Fibroblast of skin of scalp (primary cell): Measurements from ENCODE around the gene GNAI3. TPM values are rescaled to one million over a fixed set of nuclear protein-coding genes. Genes with fewer than 3 reads are reported as not detected.

ENCODE experiments used
- DNase-seq: peaks from one replicate; pipeline ENCODE4 v3.0.0-alpha.2; 2013
- polyA plus RNA-seq, 2 experiments: library from polyadenylated mRNA; unstranded; fragments of 120-200 nt; gene quantifications; one replicate each; pipeline ENCODE4 v1.2.1, GENCODE V29; 2013; ENCODE audit not compliant: insufficient read length in 2 of 2

The GNAI3 gene
- 11.7 TPM for polyA plus RNA-seq (2013, experiment 1 of 2; ENCODE audit: insufficient read length)
- 12.1 TPM for polyA plus RNA-seq (2013, experiment 2 of 2; ENCODE audit: insufficient read length)

DNA sequence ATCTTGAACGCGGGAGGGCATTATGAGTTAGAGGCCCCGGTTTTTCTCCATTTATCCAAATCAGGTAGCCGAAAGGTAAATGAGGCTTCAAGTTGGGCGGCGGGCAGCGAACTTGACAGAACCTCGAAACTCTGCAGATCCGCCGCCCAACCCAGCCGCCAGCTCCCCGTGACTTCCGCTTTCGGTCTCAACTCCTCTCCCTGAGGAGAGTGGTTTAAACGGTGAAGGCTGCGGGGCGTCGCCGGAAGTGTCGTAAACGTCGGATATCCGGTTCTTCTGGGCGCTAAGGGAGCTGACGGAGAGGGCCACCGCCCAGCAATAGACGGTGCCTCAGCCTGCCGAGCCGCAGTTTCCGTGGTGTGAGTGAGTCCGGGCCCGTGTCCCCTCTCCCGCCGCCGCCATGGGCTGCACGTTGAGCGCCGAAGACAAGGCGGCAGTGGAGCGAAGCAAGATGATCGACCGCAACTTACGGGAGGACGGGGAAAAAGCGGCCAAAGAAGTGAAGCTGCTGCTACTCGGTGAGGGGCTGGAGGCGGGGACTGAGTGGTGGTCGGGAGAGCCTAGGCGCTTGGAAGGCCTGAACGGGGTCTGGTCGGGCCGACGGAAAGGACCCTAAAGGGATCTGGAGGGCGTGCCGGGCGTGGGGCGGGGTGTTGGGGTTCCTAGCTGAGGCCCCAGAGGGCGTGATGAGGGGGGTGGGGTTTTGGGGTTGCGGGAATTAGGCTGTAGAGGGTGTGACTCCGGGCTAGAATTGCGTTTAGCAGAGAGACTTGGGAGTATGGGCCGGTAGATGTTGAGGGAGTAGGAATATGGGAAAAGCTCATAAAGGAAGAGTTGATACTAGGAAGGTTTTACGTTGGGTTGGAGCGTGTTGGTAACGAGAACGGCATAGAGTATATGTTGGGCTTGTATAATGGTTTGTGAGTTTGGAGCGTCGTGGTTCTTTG lies at the start of gene GNAI3:
Gene GNAI3, plus strand, starts transcription at position 295 of the 947 bp plus-strand sequence. Its CDS starts 106 bp downstream, at position 401.
- DNase-seq, result peak; percentile 96

DNA sequence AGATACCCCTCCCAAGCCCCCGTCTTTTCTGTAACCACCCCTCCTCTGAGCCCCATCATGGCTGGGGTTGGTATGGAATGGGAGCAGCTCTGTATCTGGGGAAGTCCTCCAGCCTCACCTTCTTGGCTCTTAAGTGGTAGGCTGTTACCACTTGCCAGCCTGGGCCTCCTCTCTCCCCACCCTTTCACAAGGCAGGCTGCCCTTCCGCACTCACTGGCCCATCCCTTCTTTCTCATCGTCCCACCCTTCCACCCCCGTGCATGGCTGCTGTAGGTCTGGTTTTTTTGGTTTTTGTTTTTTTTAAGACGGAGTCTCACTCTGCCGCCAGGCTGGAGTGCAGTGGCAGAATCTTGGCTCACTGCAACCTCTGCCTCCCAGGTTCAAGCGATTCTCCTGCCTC lies 49.3 kb upstream of the GNAI3 start:
- no peak for DNase-seq

DNA sequence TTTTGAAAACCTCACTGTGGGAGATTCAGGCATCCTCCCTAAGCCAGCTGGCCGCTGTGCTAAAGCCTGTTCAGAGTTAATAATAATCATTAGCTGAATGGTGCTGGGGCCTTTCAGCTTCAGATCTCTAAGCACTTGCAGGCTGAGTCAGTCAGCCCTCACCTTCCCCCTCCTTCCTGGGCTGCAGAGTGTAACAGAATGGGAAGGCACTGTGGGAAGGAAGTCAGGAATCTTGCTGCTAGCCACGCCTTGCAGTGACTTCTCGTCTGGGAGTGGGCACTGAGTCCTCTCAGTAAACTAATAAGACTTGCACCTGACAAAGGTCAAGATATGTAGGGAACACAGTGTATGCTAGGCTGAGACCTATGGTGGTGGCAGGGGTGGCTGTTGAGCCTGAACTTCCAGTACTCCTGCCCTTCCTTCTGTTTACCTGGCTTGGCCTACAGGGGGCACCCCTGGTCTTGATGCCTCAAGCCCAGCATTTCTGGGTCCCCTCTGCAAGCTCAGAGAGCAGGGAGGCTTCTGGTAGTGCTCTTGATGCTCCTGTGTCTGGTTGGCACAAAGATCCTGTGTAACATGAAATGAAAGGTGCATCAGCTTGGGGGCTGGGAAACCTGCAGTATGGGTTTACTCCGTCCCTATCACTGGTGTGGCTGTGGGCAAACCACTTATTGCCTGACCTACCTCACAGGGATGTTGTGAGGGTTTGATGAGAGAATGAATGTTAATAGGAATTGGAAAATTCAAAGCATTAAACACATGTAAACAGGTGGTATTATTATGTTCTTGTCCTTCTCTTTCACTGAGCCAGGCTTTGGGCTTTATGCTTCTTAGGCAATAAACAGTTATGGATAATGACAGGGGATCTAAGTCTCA lies 48.5 kb upstream of the GNAI3 start:
- peak; percentile 30 for DNase-seq

DNA sequence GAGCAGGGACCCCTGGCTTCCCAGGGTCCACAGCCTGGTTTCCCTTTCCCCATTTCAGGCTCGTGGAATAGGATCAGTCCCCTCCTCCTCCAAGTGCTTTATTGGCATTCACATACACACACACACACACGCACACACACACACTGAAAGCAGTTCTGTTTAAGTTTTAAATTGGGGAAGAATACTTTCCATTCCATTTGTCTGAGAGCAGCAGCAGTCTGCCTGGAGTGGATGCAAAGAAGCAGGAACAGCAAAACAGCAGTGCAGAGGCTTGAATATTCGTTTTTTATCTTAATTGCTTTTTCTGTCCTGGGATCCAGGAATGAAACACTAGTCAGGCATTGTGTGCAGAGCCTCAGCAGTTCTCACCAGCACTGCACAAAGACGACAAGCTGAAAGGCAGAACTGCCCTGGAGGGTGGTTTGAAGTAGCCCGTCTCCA lies 47.5 kb upstream of the GNAI3 start:
- DNase-seq, result peak; percentile 77

DNA sequence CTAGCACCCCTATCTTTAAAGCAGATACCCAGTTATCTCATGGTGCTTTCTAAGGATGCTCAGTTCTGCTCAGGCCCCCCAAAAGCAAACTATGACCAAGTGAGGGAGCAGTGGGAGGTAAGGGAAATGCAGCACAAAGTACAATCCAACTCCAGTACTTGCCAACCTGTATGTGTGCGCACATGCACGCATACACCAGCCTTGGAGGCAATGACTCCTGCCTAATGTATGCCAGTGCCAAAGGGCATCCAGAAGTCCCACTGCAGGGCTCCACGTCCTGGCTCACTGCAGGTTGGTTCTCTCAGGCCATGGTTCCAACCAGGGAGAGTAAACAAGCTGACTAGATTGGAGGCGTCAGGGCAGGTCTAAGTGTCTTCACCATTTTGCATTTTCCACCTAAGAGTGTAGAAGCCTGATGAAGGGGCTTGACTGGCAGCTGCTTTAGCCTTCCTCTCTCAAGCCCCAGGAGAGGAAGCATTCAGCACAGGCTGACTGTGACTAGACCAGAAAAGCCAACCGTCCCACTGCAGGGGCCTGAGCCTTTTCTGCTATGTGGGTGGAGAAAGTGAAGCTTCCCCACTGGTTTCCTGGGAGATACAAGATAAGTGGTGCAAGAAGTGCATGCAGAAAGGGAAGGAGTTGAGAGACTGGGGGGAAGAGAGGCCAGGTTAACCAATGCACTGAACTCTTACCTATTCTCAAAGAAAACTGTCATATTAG lies 46.6 kb upstream of the GNAI3 start:
- no peak for DNase-seq

DNA sequence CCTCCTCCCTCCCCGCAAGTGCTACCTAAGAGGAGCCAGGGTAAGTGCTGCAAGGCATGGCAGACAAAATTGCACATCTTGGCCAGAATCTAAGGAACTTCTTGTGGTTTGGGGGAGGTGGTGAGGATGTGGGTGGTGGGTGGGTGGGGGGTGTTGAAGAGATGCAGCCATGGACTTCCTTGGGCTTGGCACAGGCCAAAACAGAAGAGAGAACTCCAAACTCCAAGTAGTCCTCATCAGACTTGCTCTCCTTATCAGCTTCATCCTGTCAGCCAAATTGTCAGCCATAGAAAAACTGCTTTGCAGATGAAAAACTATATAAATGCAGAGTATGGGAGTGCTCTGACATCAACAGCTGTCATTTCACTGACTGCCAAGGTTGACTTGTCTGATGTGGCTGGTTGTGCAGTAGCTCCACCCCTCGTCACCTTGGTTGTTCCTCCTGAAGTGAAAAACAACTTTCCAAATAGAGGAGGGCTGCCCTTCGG lies 46.0 kb upstream of the GNAI3 start:
- DNase-seq, result no peak

DNA sequence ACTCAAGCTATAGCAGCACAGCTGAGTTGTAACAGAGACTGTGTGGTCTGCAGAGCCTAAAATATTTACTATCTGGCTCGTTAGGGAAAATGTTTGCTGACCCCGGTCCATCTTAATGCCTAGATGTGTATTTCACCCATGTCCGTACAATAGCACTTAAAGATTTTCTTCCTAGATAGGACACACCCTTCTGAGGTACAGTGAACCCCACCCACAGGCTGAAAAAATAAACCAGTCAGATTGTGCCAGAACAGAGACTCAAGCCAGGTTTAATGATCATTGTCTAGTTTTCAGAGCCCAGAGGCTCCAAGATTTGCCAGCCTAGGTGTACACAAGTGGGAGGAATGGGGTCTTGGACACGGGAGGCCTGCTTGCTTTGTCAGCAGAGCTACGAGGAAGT lies 44.5 kb upstream of the GNAI3 start:
- DNase-seq, result no peak

DNA sequence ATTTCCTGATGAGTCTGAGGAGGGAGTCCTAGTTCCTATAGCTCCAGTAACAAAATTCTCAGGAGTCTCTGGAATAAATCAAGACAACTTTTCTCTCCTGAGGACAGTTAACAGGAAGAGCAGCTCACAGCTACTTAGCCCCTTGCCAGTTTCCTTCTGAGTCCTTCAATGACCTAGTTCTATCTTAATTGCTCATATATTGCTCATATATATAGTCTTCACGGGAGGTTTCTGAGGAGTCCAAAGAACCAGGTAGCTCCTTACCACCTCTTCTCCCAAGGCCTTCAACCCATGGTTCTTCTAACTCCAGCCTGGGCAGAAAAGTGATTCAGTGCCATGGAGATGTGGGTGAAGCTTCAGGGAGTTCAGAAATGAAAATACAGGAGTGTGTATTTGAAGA lies 43.4 kb upstream of the GNAI3 start:
- DNase-seq, result no peak

DNA sequence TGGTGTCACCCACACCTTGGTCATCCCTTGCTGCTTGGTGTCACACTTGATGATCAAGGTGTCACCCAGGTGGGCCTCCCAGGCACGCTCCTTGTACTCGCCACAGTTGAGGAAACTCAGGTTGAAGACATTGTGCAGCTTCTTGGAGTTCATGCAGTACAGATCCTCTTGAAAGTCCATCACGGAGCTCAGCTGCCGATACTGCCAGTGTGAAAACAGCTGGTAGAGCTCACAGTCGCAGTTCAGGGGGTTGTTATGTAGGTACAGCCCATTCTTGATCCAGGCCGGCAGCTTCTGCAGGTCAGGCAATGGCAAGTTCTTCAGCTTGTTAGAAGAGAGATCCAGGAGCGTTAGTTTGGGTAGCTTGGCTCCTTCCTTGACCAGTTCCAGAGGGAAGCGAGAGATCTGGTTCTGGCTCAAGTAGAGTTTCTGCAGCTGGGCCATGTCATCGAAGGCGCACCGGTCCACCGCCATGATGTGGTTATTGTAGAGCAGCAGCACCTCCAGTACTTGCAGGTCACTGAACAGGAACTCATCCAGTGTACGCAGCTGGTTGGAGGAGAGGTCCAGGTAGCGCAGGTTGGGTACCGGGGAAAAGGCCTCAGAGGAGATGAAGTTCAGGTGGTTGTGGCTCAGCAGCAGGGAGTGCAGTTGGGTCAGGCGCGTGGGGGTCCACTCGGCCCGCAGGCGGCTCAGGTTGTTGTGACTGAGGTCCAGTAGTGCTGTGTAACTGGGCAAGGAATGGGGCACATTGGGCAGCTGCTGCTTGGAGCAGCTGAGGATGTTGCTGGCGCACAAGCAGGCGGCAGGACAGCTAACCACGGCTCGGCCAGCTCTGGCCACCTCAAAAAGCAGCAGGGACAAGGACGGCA lies 40.2 kb upstream of the GNAI3 start:
- no peak for DNase-seq

DNA sequence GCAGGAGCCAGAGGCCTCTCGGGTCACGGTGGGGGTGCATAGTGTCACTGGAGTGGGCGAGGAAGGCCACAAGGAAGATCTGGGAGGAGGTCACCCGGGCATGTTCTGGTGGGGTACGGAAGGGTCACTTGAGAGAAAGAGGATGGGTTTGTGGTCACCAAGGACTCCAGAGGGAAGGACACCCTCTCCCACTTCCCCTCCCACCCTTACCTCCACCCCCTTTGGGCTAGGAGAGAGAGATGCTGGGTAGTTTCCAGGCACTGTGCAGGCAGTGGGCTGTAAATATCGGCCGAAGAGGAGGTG lies 39.6 kb upstream of the GNAI3 start:
- DNase-seq, result no peak

DNA sequence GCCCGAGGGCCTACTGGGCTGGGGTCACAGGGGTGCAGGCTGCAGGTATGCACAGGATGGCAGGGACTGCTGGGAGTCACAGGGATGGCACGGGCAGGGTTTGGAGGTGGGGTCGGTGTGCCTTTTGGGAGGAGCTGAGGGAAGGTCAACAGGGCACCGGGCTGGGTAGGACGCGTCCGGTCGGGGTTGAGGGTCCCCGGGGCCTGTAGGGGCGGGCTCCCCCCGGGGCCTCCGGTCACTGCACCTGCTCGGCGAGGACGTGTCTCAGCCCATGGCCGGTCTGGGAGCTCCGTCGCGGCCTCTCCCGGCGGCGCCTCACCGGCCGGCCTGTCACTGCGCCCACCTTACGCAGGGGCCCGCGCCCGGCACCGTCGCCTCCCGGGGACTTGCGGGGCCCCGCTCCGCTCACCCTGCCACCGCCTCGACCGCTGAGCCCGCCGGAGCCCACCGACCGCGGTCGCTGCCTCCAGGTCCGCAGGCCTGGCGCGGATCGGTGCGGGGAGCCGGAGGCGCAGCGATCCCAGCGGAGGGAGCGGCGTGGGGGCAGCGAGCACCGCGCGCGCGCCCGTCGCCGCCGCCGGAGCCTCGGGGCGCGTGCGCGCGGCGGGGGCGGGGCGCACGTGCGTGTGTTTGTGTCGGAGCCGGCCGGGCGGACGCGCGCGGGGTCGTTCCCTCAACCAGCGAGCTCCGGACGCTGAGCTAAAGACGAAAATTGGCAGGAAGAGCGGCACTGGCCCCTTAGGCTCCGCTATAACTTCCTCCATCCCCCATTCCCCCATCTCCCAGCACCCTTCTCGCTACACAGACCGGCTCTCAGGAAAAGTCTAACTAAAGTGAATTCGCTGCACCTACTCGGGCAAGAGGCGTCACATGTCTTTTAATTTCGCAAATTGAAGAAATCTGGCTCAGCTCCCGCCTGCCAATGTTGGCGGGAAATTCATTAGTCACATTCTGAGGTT lies 39.0 kb upstream of the GNAI3 start, which contains the start of gene AMIGO1:
Gene AMIGO1, minus strand, starts transcription at position 552 of the 959 bp plus-strand sequence. CDS start 815 bp downstream, outside the sequence.
- peak; percentile 50 for DNase-seq

DNA sequence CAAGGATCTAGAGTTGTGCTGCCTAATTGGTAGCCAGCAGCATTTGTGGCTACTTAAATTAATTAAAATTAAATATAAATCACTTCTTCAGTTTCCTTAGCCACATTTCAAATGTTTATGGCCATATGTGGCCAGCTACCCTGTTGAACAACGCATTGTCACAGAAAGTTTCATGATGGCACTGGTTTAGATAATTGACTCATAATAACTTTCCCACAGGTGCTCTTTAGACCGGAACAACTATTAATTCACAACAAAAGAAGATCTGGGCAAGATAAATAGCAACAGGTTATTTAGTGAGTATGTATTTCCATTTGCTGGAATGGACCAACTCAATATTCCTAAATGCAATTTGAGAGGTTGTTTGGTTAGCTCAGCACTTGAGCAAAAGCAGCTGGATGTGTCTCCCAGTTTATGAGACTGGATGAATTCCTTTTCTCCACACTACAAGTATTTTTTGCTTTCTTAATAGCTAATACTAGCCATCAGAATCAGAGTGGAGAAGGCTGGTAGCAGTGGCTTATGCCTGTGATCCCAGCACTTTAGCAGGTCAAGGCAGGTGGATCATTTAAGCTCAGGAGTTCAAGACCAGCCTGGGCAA lies 35.2 kb upstream of the GNAI3 start:
- no peak for DNase-seq

DNA sequence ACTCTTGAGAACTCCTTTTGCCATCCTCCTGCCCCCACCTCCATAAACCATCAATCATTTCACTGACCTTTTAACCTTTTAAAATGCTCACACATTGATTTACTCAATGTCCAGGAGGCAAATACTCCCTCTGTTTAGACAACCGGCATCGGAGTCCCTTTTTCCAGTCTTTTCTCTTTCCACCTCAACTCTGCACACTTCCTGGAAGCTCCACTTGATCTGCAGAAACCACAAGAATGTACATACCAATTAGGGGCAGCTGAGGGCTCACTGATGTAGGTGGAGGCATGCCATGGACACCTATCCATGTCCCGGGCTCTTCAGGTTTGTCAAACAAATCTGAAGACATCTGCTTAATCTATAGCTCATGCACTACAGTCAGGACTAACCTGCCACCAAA lies 33.6 kb upstream of the GNAI3 start:
- no peak for DNase-seq

DNA sequence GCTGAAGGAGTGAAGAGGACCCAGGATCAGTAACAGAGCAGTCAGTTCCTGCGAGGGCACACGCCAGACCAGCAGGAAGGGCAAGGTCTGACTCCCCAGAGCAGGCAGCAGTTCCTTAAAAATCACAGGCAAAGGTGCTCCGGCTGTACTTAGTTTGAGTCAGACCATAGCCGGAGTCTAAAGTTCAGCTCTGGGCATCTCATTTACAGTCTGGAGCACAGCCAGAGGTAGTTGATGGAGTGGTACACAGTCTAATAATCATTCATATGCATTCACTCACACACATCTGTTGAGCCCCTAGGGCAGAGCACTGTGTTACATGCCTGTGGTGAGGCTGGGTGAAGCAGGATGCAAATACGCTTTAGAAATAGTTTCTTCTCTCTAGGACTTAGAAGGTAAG lies 31.5 kb upstream of the GNAI3 start:
- peak; percentile 40 for DNase-seq

DNA sequence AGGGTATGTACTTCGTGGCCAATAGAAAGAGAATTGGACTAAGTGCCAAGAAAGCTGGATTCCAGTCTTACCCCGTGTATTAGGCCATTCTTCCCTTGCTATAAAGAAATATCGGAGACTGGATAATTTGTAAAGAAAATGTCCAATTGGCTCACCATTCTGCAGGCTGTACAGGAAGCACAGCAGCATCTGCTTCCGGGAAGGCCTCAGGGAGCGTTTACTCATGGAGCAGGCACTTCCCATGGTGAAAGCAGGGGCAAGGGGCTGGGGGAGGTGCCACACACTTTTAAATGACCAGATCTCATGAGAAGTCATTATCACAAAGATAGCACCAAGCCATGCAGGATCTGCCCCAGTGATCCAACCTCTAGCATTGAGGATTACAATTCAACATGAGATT lies 31.1 kb upstream of the GNAI3 start:
- DNase-seq, result no peak

DNA sequence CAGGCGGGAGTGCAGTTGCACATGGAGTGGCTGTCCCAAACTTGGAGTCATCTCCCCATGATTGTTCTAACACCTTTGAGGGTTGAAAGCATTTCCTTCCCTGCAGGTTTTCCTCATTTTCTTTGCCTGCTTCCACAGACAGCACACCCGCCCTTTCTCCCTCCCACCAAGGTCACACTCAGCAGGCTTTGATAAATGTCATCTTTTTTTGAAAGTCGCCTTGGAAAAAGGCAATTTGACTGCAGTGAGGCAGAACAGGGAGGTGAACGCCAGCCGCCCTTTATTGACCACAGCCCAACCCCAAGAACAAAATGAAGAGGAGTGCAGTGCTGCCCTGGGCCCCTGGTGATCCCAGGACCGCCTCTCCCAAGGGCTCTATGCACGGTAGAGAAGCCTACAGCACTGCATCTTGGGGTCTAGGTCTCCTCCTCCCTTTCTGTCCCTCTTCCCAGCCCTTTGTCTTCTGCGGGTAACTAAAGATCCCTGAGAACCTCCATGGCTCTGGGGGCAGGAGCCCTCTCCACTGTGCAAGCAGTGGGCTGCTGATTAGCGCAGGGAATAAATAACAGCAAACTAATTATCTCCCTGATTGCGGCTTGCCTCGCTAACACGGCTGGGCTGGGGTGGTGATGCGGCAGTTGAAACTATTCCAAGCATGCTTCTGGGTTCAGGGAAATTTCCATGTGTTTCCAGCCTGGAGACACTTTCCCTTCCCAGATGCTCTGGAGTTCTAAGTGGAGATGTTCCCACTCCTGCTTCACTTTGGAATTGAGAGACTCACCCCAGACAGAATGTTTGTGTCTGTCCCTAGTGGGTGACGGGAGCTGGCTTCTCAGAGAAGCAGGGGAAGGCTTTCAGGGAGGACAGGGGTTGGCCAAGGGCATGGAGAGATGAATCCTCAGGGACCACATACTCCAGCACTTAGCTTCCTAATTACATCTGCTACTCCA lies 27.1 kb upstream of the GNAI3 start:
- peak; percentile 18 for DNase-seq

DNA sequence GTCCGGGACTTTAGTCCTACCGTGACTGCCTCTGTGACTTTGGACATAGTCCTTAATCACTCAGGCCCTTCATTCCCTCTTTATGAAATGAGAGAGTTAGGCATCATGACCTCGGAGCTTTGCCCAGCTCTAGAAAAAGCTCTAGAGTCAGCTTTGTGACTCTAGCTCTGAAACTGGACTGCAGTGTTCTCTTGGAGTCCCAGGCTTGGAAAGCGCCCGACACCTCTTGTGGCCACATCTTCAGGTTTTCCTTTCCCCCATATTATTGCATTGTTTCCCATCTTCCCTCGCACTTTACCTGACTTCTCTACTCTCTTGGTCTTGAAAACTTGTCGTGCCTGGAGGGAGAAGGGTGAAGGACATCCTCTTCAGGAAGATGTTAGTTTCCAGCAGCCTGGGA lies 26.4 kb upstream of the GNAI3 start:
- no peak for DNase-seq

DNA sequence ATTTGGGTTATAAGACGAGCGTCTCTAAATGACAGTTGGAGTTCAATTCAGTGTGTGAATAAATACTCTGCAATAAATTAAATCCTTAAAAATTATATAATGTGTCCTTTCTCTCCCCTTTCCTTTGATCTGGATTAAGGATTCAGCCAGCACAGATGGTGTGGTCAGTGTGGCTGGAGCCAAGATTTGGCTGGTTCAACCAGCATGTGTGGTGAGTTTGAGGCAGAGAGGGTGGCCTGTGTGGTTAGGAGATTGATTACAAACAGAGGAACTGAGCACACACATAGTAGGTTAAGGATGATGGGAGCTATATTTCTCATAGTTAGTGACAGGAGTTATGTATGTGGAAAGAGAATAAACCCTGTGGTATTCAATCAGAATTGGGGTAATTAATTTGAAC lies 24.7 kb upstream of the GNAI3 start:
- no peak for DNase-seq
